ENCODE results near the gene TMEM25. TPM values are rescaled to one million over a fixed set of nuclear protein-coding genes. Genes with fewer than 3 reads are reported as not detected.
A peak's percentile ranks its signal among the peaks of the same experiment; 100 is the strongest.

TMEM25 gene
- total RNA-seq, 1 donor from 2014 or later: 26.3 TPM

DNA sequence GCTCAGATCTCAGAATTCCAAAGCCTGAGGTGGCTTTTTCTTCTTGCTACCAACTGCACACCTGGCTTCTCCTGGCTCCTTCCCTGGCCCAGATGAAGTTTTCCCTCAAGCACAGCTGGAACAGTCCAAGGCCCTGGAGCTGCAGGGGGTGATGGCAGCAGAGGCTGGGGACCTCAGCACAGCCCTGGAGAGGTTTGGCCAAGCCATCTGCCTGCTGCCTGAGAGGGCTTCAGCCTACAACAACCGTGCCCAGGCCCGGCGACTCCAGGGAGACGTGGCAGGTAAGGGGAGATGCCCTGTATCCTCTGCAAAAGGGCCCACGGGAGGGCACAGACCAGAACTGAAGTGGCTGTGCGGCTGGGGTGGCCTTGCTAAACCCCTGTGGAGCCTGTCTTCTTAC is 2.5 kb upstream of the TMEM25 start:
- H3K4me1 ChIP-seq: peaks cover 23% of the 10 kb centered on the region
- DNase-seq (no peak), ATAC-seq (no peak)
- no peak overlapping the region for H3K4me3 ChIP-seq
- intact Hi-C loops (cut with DNase I): no loop called here
- no peaks in the 10 kb centered on the region for H3K27me3 ChIP-seq
- no peaks in the 10 kb centered on the region for H3K9me3 ChIP-seq
- TF ChIP-seq, protein P1, sequence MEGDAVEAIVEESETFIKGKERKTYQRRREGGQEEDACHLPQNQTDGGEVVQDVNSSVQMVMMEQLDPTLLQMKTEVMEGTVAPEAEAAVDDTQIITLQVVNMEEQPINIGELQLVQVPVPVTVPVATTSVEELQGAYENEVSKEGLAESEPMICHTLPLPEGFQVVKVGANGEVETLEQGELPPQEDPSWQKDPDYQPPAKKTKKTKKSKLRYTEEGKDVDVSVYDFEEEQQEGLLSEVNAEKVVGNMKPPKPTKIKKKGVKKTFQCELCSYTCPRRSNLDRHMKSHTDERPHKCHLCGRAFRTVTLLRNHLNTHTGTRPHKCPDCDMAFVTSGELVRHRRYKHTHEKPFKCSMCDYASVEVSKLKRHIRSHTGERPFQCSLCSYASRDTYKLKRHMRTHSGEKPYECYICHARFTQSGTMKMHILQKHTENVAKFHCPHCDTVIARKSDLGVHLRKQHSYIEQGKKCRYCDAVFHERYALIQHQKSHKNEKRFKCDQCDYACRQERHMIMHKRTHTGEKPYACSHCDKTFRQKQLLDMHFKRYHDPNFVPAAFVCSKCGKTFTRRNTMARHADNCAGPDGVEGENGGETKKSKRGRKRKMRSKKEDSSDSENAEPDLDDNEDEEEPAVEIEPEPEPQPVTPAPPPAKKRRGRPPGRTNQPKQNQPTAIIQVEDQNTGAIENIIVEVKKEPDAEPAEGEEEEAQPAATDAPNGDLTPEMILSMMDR (IDR thresholded peaks at IDR 0.05): no peak
- no peaks in the 10 kb centered on the region for H3K36me3 ChIP-seq
- H3K27ac ChIP-seq: no peak overlapping the region

DNA sequence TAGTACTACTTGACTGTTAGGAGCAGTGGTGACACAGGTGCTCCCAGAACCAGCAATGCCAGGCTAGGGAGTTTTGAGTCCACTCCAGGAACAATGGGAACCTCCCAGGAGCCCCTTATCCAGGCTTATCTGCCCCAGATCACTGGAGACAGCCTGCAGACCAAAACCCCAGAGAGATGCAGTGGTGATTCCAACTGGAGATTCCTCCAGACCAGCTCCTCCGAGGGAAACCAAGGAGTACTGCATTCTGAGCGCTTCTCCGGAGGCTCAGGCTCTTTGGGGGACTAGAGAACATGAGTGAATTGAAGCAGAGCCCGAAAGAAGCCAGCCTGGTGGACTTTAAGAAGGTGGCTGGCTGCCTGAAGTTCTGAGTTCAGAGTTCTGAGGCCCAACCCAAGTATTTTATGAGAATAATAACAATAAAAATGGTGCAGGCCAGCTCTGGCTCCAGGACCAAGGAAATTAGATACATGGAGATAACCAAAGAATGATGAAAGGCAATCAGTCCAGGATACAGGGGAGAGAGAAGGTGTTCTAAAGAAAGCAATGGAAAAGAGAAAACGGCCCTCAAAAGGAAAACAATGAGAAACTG is 1.3 kb upstream of the TMEM25 start:
- DNase-seq (no peak), ATAC-seq (no peak)
- Histone ChIP-seq H3K27me3 (no peaks in the 10 kb centered on the region), H3K27ac (no peak overlapping the region), H3K4me1 (peaks cover 23% of the 10 kb centered on the region), H3K36me3 (no peaks in the 10 kb centered on the region), H3K9me3 (no peaks in the 10 kb centered on the region), H3K4me3 (peak overlapping the region; percentile 76)
- intact Hi-C loops (cut with DNase I): no loop called here
- TF ChIP-seq, protein P1 (IDR thresholded peaks at IDR 0.05): no peak

DNA sequence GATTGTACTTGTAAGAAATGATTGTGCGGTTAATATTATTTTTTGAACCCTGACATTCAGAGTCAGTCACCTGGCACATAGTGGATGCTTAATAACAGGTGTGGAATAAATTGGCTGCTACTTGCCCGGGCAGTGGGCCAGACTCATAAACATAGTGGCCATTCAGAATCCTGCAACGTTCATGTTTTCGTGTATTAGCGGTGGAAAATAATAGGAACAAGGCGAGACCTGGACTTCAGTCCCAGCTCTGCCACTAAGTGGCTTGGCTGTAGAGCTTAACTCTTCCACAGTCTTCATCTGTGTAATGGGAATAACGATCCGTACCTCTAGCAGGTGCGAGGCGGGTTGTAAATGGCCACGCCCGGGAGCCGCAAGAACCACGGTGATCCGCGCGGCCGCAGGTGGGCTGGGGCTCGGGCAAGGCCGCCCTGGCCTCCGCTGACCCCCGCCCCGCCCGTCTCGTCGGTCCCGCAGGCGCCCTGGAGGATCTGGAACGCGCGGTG is 761 bp upstream of the TMEM25 start:
- peak overlapping the region; percentile 76 for H3K4me3 ChIP-seq
- H3K36me3 ChIP-seq: no peaks in the 10 kb centered on the region
- intact Hi-C loops (cut with DNase I): no loop called here
- ATAC-seq (peak; percentile 62), DNase-seq (peak; percentile 72)
- H3K4me1 ChIP-seq: peaks cover 23% of the 10 kb centered on the region
- peak overlapping the region; percentile 70 for H3K27ac ChIP-seq
- TF ChIP-seq, protein P1 (IDR thresholded peaks at IDR 0.05): no peak
- no peaks in the 10 kb centered on the region for H3K27me3 ChIP-seq
- no peaks in the 10 kb centered on the region for H3K9me3 ChIP-seq

DNA sequence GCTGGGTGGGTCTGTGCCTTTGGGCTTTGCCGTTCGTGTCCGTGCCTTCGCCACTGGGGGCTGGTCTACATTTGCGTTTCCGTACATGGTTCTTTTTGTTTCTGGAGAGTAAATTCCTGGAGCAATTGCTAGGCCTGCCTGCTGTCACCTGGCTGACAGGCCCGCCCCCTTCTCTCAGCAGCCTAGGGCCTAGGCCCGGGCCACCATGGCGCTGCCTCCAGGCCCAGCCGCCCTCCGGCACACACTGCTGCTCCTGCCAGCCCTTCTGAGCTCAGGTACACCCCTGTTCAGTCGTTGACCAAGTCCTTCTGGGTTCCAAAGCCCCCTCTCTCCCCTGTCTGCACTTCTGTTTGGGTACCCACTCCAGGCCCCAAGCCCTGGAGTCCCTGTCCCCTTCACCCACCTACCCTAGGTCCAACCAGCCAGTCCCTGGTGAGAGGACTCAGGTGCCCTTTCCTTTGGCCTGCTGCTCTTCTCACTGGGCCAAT is 649 bp downstream of the TMEM25 start:
- intact Hi-C loops (cut with DNase I): no loop called here

DNA sequence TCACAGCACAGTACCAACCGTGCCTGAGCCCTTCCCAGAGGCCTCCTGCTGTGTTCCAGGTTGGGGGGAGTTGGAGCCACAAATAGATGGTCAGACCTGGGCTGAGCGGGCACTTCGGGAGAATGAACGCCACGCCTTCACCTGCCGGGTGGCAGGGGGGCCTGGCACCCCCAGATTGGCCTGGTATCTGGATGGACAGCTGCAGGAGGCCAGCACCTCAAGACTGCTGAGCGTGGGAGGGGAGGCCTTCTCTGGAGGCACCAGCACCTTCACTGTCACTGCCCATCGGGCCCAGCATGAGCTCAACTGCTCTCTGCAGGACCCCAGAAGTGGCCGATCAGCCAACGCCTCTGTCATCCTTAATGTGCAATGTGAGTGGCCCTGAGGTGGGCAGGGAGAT is 1.1 kb downstream of the TMEM25 start:
- TF ChIP-seq, protein P1 (IDR thresholded peaks at IDR 0.05): no peak
- Histone ChIP-seq H3K27ac (no peak overlapping the region), H3K36me3 (no peaks in the 10 kb centered on the region), H3K9me3 (no peaks in the 10 kb centered on the region), H3K4me1 (peaks cover 12% of the 10 kb centered on the region), H3K4me3 (peak overlapping the region; percentile 76), H3K27me3 (no peaks in the 10 kb centered on the region)
- ATAC-seq: no peak
- no peak for DNase-seq
- intact Hi-C loops (cut with DNase I): no loop called here

More for the DNA sequence above, 649 bp downstream of the TMEM25 start:
- H3K27ac ChIP-seq: peak overlapping the region; percentile 70
- no peaks in the 10 kb centered on the region for H3K36me3 ChIP-seq
- no peak for DNase-seq
- no peaks in the 10 kb centered on the region for H3K27me3 ChIP-seq
- TF ChIP-seq, protein P1 (IDR thresholded peaks at IDR 0.05): no peak
- H3K9me3 ChIP-seq: no peaks in the 10 kb centered on the region
- ATAC-seq: no peak
- peaks cover 15% of the 10 kb centered on the region for H3K4me1 ChIP-seq
- peak overlapping the region; percentile 76 for H3K4me3 ChIP-seq
